Measurements from ENCODE around the gene OSBPL5.
A peak's percentile ranks its signal among the peaks of the same experiment; 100 is the strongest.

Gene OSBPL5

DNA sequence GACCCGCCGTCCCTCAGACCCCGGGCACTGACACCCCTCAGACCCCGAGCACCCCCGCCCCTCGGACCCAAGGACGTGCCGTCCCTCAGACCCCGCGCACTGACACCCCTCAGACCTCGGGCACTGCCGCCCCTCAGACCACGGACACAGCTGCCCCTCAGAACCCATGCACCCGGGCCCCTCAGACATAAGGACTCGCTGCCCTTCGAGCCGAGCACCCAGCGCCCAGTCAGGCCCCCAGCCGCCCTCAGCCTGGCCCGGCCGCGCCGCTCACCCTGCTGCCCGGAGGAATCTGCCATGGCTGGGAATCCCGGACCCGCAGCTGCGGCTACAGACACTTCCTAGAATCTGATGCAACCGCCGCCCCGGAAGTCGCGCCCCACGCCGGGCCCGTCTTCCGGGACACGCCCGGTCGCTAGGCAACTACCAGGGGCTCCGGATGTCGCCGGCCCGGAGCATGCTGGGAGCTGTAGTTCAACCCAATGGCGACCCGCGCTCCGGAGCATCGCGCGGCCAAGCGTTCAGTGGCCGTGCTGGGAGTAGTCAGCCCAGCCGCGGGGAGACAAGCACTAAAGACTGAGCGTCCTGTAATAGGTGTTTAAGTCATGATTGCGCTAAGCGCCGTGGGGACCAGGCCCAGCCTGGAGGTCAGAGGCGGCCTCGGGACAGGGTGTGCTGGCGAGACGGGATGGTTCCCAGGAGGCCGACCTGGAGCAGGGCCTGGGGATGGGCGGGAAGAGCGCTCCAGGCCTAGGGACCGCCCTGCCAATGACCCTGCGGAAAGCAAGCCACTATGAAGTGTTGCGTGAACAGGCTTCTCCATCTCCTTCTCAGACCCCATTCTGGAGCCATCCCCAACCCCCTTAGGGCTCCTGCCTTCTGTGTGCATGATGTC is 107.8 kb downstream of the OSBPL5 start, which contains the start of gene CARS1:
Gene CARS1 (minus strand): TSS at position 355 of the 895 bp plus-strand sequence. CDS start 56 bp downstream, at position 299.
- peak within 1 kb of the TSS; percentile 63 for H3K27ac ChIP-seq
- TF ChIP-seq, protein P1, sequence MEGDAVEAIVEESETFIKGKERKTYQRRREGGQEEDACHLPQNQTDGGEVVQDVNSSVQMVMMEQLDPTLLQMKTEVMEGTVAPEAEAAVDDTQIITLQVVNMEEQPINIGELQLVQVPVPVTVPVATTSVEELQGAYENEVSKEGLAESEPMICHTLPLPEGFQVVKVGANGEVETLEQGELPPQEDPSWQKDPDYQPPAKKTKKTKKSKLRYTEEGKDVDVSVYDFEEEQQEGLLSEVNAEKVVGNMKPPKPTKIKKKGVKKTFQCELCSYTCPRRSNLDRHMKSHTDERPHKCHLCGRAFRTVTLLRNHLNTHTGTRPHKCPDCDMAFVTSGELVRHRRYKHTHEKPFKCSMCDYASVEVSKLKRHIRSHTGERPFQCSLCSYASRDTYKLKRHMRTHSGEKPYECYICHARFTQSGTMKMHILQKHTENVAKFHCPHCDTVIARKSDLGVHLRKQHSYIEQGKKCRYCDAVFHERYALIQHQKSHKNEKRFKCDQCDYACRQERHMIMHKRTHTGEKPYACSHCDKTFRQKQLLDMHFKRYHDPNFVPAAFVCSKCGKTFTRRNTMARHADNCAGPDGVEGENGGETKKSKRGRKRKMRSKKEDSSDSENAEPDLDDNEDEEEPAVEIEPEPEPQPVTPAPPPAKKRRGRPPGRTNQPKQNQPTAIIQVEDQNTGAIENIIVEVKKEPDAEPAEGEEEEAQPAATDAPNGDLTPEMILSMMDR (IDR thresholded peaks at IDR 0.05) = no peak
- no peak for TF ChIP-seq ZFX (IDR thresholded peaks at IDR 0.05; ENCODE audit: borderline replicate concordance)

DNA sequence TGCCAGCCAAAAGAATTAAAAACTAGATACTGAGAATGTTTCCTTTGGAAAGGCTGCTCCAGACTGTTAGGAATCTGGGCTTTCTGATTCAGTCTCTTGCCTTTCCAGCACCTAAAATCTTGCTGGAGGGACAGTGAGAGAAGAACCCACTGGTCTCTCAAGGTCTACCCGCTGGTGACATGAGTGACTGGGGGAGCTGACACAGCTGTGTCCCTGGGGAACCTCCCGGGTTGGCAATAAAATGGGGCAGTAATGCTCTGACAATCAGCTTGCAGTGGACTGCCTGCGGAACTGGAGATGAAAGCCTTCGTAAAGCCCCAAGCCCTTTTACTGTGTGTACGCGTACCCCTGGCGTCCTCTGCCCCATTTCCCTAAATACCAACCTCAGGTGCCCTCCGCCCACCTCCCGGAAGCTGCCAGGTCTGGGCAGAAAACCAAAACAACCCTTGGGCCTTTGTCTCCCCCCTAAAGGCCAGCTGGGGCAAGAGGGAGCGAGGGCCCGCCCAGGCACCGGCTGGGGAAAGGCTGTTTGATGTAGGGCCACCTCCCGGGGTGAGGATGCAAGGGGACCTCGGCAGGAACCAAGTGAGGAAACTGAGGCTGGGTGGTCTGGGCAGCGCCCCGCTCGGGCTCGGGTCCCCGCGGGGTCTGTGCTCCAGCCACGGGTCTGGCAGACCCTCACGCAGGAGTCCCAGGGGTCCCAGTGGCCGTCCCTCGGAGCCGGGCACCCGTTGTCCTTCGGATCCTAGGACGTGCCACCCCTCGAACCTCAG is 108.6 kb downstream of the OSBPL5 start:
- TF ChIP-seq, protein P1 (IDR thresholded peaks at IDR 0.05) = no peak
- no peak for TF ChIP-seq ZFX (IDR thresholded peaks at IDR 0.05; ENCODE audit: borderline replicate concordance)
- peak overlapping the region; percentile 63 for H3K27ac ChIP-seq

DNA sequence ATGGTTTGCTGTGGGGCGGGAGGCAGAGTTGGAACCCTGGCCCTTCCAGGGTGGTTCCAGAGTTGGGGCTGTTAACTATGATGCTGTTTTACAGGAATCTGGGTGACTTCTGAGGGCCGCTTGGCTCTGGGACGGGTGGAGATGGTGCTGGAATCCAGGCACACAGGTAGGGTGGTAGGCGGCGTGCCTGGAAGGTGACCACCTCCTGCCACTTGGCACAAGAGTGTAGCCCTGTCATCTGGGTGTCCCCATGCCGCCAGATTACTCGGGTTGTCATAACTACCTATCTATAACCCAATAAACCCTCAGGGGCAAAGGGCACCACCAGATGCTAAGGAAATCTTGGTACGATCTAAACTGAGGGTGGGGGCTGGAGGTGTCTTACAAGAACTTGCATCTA is 109.2 kb downstream of the OSBPL5 start:
- TF ChIP-seq ZFX (IDR thresholded peaks at IDR 0.05; ENCODE audit: borderline replicate concordance) = no peak
- TF ChIP-seq, protein P1 (IDR thresholded peaks at IDR 0.05) = no peak
- H3K27ac ChIP-seq = no peak overlapping the region

DNA sequence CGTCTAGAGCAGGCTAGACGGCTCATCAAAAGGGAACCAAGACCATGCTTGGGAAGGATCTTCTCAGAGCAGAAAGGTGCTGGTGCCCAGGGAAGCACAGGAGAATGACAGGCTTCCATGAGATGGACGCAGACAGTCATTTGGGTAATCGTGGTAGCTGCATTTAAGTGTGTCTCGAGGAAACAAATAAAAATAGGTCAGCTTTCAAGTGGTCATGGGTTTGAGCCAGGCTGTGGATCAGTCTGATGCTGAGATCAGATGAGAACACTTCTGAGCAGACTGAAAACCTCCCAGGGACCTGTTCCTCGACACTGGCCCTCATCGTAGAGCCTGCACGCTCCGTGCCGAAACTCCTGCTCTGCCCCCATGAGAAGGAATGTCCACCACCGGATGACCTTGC is 112.5 kb downstream of the OSBPL5 start:
- no peak overlapping the region for H3K27ac ChIP-seq
- TF ChIP-seq, protein P1 (IDR thresholded peaks at IDR 0.05) = no peak
- no peak for TF ChIP-seq ZFX (IDR thresholded peaks at IDR 0.05; ENCODE audit: borderline replicate concordance)

DNA sequence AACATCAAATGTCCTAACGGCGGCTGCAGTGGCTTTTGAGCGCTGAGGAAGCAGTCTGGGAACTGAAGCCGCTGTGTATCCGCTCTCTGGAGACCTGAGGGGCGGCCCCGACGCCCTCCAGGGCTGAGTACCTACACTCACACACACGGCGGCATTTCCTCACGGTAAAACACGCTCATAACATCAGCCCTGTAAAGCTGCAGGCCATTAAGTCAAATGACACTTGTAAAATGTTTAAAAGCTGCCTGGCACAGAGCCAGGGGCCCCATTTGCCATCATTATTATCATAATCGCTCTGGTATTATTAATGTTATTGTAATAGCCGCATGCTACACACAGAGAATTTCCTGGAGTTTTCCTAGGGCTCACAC is 113.0 kb downstream of the OSBPL5 start:
- no peak for TF ChIP-seq ZFX (IDR thresholded peaks at IDR 0.05; ENCODE audit: borderline replicate concordance)
- TF ChIP-seq, protein P1 (IDR thresholded peaks at IDR 0.05) = no peak

DNA sequence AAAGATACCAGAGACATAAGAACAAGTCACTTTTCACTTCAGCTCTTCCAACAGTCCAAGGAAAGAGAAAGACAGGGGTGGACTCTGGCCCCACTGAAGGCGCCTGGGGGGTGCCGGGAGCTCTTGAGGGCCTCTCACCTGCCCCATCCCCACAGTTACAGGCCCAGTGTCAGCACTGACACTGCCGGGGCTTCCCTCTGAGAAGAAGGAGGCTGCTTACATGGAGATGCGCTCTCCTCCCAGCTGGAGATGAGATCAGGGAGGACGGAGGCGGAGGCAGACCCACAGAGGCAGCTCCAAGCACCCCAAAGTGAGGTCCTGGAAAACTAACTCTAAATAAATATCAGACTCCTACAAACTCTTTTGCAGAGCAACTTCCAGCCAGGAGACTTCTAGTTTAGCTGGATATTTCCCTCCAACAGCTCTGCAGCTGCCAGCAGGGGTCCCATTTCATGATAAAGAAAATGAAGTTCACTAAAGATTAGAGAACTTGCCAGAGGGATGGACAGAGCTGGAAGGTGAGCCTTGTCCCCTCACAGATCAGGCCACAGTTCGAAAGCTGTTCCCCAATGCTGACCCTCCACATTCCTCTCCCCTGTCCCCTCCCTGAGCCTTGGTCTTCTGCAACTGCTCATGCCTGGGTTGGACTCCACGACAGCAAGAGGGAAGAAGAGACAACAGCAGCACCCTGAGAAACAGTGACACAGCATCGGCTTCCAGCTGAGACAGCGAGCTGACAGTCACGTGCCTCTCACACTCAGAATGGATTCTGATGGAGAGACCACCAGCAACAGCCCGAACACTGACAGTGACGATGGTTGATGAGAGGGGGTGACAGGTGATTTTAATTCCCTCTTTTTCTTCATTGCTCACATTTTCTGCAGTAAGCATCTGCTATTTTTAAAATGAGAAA is 113.7 kb downstream of the OSBPL5 start:
- no peak for TF ChIP-seq ZFX (IDR thresholded peaks at IDR 0.05; ENCODE audit: borderline replicate concordance)
- TF ChIP-seq, protein P1 (IDR thresholded peaks at IDR 0.05) = no peak
- H3K27ac ChIP-seq = no peak overlapping the region

More for the DNA sequence above, 113.0 kb downstream of the OSBPL5 start:
- H3K27ac ChIP-seq = no peak overlapping the region
